IMR-90 (cell line): Measurements from ENCODE around the gene ITK. TPM values are rescaled to one million over a fixed set of nuclear protein-coding genes. Genes with fewer than 3 reads are reported as not detected.

Experiments used
- ATAC-seq: fragments of 200-7000 bp; cut with Tn5 transposase; 2 replicates; pipeline ENCODE4 v1.9.1; 2020; ENCODE audit warnings: low read depth, mild to moderate bottlenecking, moderate library complexity
- BruUV-seq: library from RNA; stranded (reverse); fragments of 400-500 nt; replicated peaks from 2 replicates; lab custom pipeline; 2021; lab: Mats Ljungman, UMichigan
- CTCF ChIA-PET: fragments of 300-600 bp; formaldehyde crosslinking; extraction: SDS; loops from one replicate; lab custom pipeline; 2021; ENCODE audit warnings: antibody characterized with exemption; lab: Yijun Ruan, JAX
- POLR2A ChIA-PET: fragments of 300-600 bp; sonication (Branson Sonifier 250); formaldehyde crosslinking; loops from one replicate; lab custom pipeline; 2022; ENCODE audit warnings: antibody characterized with exemption; ENCODE audit not compliant: unreplicated experiment; lab: Charles Lee
- DNase-seq: peaks from one replicate; pipeline ENCODE4 v3.0.0; 2013
- H2AFZ ChIP-seq: replicated peaks from 2 replicates; pipeline ENCODE3; 2013; ENCODE audit warnings: low read length, mild to moderate bottlenecking; ENCODE audit not compliant: poor library complexity
- H2AK5ac ChIP-seq: 2 replicates; pipeline ENCODE4 v1.6.1; 2013; ENCODE audit warnings: low read depth, low read length, inconsistent platforms
- H2AK9ac ChIP-seq: replicated peaks from 2 replicates; pipeline ENCODE3; 2013; ENCODE audit warnings: mild to moderate bottlenecking, low read depth, low read length, moderate library complexity; ENCODE audit not compliant: poor library complexity
- H2BK120ac ChIP-seq: 2 replicates; pipeline ENCODE4 v1.6.1; 2013; ENCODE audit warnings: low read depth, low read length, inconsistent platforms
- H2BK15ac ChIP-seq: 3 replicates; pipeline ENCODE4 v1.6.1; 2013; ENCODE audit warnings: low read depth, low read length, inconsistent platforms
- H2BK20ac ChIP-seq: 2 replicates; pipeline ENCODE4 v1.6.1; 2013; ENCODE audit warnings: low read depth, mild to moderate bottlenecking, inconsistent platforms, low read length, moderate library complexity
- H2BK5ac ChIP-seq: 2 replicates; pipeline ENCODE4 v1.6.1; 2013; ENCODE audit warnings: mild to moderate bottlenecking, low read depth, low read length, inconsistent platforms; ENCODE audit not compliant: poor library complexity, severe bottlenecking
- H3K14ac ChIP-seq: replicated peaks from 2 replicates; pipeline ENCODE4 v1.6.1; 2013; ENCODE audit warnings: low read depth, low read length, inconsistent platforms
- H3K18ac ChIP-seq: 2 replicates; pipeline ENCODE4 v1.6.1; 2013; ENCODE audit warnings: low read depth, low read length, control low read depth
- H3K23ac ChIP-seq: 2 replicates; pipeline ENCODE4 v1.6.1; 2013; ENCODE audit warnings: low read depth, low read length, inconsistent platforms
- H3K27ac ChIP-seq: 2 replicates; pipeline ENCODE4 v1.5.1; 2013; ENCODE audit warnings: mild to moderate bottlenecking, control low read depth, low read length; ENCODE audit not compliant: insufficient read depth
- H3K27me3 ChIP-seq: 2 replicates; pipeline ENCODE4 v1.6.1; 2013; ENCODE audit warnings: low read length; ENCODE audit not compliant: control insufficient read depth, insufficient read depth
- H3K36me3 ChIP-seq: 2 replicates; pipeline ENCODE4 v1.6.1; 2013; ENCODE audit warnings: low read length, mixed read lengths; ENCODE audit not compliant: control insufficient read depth, insufficient read depth
- H3K4ac ChIP-seq: 2 replicates; pipeline ENCODE4 v1.6.1; 2013; ENCODE audit warnings: low read depth, low read length, inconsistent platforms
- H3K4me1 ChIP-seq: 2 replicates; pipeline ENCODE4 v1.6.1; 2013; ENCODE audit warnings: low read length, mixed read lengths; ENCODE audit not compliant: control insufficient read depth, insufficient read depth
- H3K4me2 ChIP-seq: 2 replicates; pipeline ENCODE4 v1.6.1; 2013; ENCODE audit warnings: low read depth, mild to moderate bottlenecking, control low read depth, low read length, moderate library complexity
- H3K4me3 ChIP-seq: 2 replicates; pipeline ENCODE4 v1.5.1; 2013; ENCODE audit warnings: low read depth, mild to moderate bottlenecking, control low read depth, low read length, moderate library complexity; ENCODE audit not compliant: insufficient read depth
- H3K56ac ChIP-seq: 2 replicates; pipeline ENCODE4 v1.6.1; 2013; ENCODE audit warnings: low read length, inconsistent platforms; ENCODE audit not compliant: insufficient read depth; ENCODE audit errors: extremely low read depth
- H3K79me1 ChIP-seq, 2 experiments: 2 replicates each; pipeline ENCODE4 v1.6.1; 2013; ENCODE audit warnings: low read length in 2 of 2, inconsistent platforms in 1 of 2, low read depth in 1 of 2
- H3K9ac ChIP-seq: 2 replicates; pipeline ENCODE4 v1.6.1; 2013; ENCODE audit warnings: low read depth, low read length, control low read depth
- H3K9me1 ChIP-seq: 2 replicates; pipeline ENCODE4 v1.6.1; 2013; ENCODE audit warnings: low read length, inconsistent platforms; ENCODE audit not compliant: insufficient read depth
- H3K9me3 ChIP-seq: 2 replicates; pipeline ENCODE4 v1.6.1; 2013; ENCODE audit warnings: low read length; ENCODE audit not compliant: control insufficient read depth, insufficient read depth
- H4K20me1 ChIP-seq: 2 replicates; pipeline ENCODE4 v1.6.1; 2013; ENCODE audit warnings: low read length, inconsistent platforms; ENCODE audit not compliant: insufficient read depth
- H4K5ac ChIP-seq: 2 replicates; pipeline ENCODE4 v1.6.1; 2013; ENCODE audit warnings: mild to moderate bottlenecking, low read depth, low read length, control low read depth
- H4K8ac ChIP-seq, 2 experiments: 2 replicates each; pipeline ENCODE4 v1.6.1; 2013; ENCODE audit warnings: low read depth in 2 of 2, low read length in 2 of 2, control low read depth in 1 of 2, inconsistent platforms in 1 of 2
- H4K91ac ChIP-seq: 2 replicates; pipeline ENCODE4 v1.6.1; 2013; ENCODE audit warnings: low read depth, low read length, inconsistent platforms; ENCODE audit not compliant: insufficient read depth
- CEBPB ChIP-seq: IDR thresholded peaks from 2 replicates; pipeline ENCODE4 v1.6.1; 2012; ENCODE audit warnings: low read depth, low read length, improper control_type of control experiment
- CHD1 ChIP-seq: IDR thresholded peaks from 2 replicates; pipeline ENCODE4 v1.6.1; 2012; ENCODE audit warnings: low read depth, low read length, improper control_type of control experiment
- FOS ChIP-seq: fragments of 150-350 bp; IDR thresholded peaks from 2 replicates; pipeline ENCODE4 v1.6.1; 2016; ENCODE audit warnings: low read depth, low read length
- MAFK ChIP-seq: IDR thresholded peaks from 2 replicates; pipeline ENCODE4 v1.6.1; 2012; ENCODE audit warnings: low read depth, low read length, improper control_type of control experiment
- MAZ ChIP-seq: IDR thresholded peaks from 2 replicates; pipeline ENCODE4 v1.6.1; 2012; ENCODE audit warnings: low read depth, mild to moderate bottlenecking, low read length, improper control_type of control experiment, moderate library complexity, borderline replicate concordance
- NFE2L2 ChIP-seq: fragments of 150-350 bp; IDR thresholded peaks from 2 replicates; pipeline ENCODE4 v1.6.1; 2016; ENCODE audit warnings: low read depth, mild to moderate bottlenecking, low read length
- RAD21 ChIP-seq: IDR thresholded peaks from 2 replicates; pipeline ENCODE4 v1.6.1; 2012; ENCODE audit warnings: low read length, improper control_type of control experiment
- RCOR1 ChIP-seq: IDR thresholded peaks from 2 replicates; pipeline ENCODE4 v1.6.1; 2012; ENCODE audit warnings: mild to moderate bottlenecking, low read length, improper control_type of control experiment; ENCODE audit not compliant: insufficient replicate concordance
- WGBS, 2 experiments: methylation state at CpG; one replicate each; pipeline versions ENCODE4 v1.1.5 to v1.1.7; 2013; ENCODE audit warnings: missing lambda C conversion rate in 2 of 2; ENCODE audit not compliant: insufficient read length in 1 of 2; ENCODE audit errors: extremely low coverage in 2 of 2; 5-methylcytosine and 5-hydroxymethylcytosine counted together
- dilution Hi-C: fragments of 300-500 bp; cut with HindIII; formaldehyde crosslinking; loops from one replicate; pipeline ENCODE4 v1.14.3; 2018; ENCODE audit warnings: low sequenced_read_pairs; ENCODE audit not compliant: unreplicated experiment
- in situ Hi-C: fragments of 300-500 bp; cut with MboI; formaldehyde crosslinking; loops from 3 replicates; pipeline ENCODE4 v1.14.3; 2019; ENCODE audit warnings: low sequenced_read_pairs, inconsistent platforms, mixed read lengths
- intact Hi-C: fragments of 100-400 bp; cut with micrococcal nuclease; formaldehyde crosslinking; loops from 2 replicates; pipeline ENCODE4 v1.10.0; 2022
- polyA plus RNA-seq, 3 experiments: library from polyadenylated mRNA; depleted of rRNA; stranded (reverse); fragments of >200 nt; gene quantifications; 2 replicates each; pipeline ENCODE4 v1.2.3, GENCODE V29; 2012; ENCODE audit warnings: low replicate concordance in 1 of 3
- total RNA-seq: library from RNA; depleted of rRNA; stranded (reverse); fragments of >200 nt; gene quantifications from 2 replicates; pipeline ENCODE4 v1.2.3, GENCODE V29; 2012
- TF ChIP-seq, protein P1 (sequence below): fragments of 150-350 bp; IDR thresholded peaks from 2 replicates; pipeline ENCODE4 v1.6.1; 2017; ENCODE audit warnings: mild to moderate bottlenecking, antibody characterized with exemption, low read length, low read depth
- TF ChIP-seq, protein P2 (sequence below): fragments of 150-350 bp; IDR thresholded peaks from 2 replicates; pipeline ENCODE4 v1.6.1; 2016; ENCODE audit warnings: low read depth, mild to moderate bottlenecking, low read length, moderate library complexity, borderline replicate concordance
- TF ChIP-seq, protein P3 (sequence below): conservative IDR thresholded peaks from 2 replicates; pipeline ENCODE4 v1.5.1; 2012; ENCODE audit warnings: mild to moderate bottlenecking, low read depth, low read length, improper control_type of control experiment

Gene ITK
- total and polyA plus RNA-seq, 2 of the 4 experiments (the other 2 are of a cell fraction) = not detected

DNA sequence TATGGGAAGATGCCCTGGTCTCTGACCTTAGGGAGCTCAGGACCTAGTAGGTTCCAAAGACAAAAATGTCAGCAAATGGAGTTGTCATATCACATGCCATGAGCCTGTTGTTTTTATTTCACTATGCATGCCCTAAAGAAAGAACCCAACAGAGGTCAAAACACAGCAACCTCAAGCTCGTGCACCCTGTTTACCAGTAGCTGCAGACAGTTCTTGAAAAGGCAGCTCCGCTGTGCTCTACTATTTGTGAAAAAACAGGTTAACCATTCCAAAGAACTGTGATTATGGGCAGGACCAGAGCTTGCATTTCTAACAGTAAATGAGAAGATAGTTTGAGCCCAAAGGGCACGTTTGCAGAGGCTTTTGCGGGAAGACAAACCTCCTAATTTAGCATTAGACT lies 22.8 kb downstream of the ITK start:
- Histone ChIP-seq H3K4ac (no peak overlapping the region), H2AK5ac (no peak overlapping the region), H3K4me1 (no peaks in the 10 kb centered on the region), H2BK15ac (no peak overlapping the region), H3K9ac (no peak overlapping the region), H3K4me3 (no peak overlapping the region), H3K18ac (no peak overlapping the region), H2AK9ac (no peak overlapping the region), H3K36me3 (no peaks in the 10 kb centered on the region), H2BK20ac (no peak overlapping the region), H3K27me3 (peaks cover 2% of the 10 kb centered on the region; the same call in 1 of the 2 replicates), H3K56ac (no peak overlapping the region), H3K9me1 (no peaks in the 10 kb centered on the region), H3K4me2 (no peak overlapping the region), H3K23ac (no peak overlapping the region), H4K5ac (no peak overlapping the region), H3K27ac (no peak overlapping the region), H2AFZ (no peak overlapping the region), H3K79me1 (no peaks in the 10 kb centered on the region), H3K9me3 (no peaks in the 10 kb centered on the region), H3K14ac (no peak overlapping the region), H4K91ac (no peak overlapping the region), H2BK5ac (no peak overlapping the region), H4K20me1 (no peaks in the 10 kb centered on the region), H4K8ac (no peak overlapping the region), H2BK120ac (no peak overlapping the region)
- ChIA-PET POLR2A (no interaction called here), CTCF (no interaction called here)
- in situ Hi-C loops (no loop called here), intact Hi-C loops (no loop called here), dilution Hi-C loops (no loop called here)
- DNase-seq = no peak
- TF ChIP-seq, protein P1, sequence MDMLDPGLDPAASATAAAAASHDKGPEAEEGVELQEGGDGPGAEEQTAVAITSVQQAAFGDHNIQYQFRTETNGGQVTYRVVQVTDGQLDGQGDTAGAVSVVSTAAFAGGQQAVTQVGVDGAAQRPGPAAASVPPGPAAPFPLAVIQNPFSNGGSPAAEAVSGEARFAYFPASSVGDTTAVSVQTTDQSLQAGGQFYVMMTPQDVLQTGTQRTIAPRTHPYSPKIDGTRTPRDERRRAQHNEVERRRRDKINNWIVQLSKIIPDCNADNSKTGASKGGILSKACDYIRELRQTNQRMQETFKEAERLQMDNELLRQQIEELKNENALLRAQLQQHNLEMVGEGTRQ = no peak
- TF ChIP-seq MAZ (no peak), CEBPB (no peak), NFE2L2 (no peak), CHD1 (no peak), RCOR1 (no peak), RAD21 (no peak), MAFK (no peak), FOS (no peak)
- TF ChIP-seq, protein P2, sequence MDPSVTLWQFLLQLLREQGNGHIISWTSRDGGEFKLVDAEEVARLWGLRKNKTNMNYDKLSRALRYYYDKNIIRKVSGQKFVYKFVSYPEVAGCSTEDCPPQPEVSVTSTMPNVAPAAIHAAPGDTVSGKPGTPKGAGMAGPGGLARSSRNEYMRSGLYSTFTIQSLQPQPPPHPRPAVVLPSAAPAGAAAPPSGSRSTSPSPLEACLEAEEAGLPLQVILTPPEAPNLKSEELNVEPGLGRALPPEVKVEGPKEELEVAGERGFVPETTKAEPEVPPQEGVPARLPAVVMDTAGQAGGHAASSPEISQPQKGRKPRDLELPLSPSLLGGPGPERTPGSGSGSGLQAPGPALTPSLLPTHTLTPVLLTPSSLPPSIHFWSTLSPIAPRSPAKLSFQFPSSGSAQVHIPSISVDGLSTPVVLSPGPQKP = no peak
- TF ChIP-seq, protein P3, sequence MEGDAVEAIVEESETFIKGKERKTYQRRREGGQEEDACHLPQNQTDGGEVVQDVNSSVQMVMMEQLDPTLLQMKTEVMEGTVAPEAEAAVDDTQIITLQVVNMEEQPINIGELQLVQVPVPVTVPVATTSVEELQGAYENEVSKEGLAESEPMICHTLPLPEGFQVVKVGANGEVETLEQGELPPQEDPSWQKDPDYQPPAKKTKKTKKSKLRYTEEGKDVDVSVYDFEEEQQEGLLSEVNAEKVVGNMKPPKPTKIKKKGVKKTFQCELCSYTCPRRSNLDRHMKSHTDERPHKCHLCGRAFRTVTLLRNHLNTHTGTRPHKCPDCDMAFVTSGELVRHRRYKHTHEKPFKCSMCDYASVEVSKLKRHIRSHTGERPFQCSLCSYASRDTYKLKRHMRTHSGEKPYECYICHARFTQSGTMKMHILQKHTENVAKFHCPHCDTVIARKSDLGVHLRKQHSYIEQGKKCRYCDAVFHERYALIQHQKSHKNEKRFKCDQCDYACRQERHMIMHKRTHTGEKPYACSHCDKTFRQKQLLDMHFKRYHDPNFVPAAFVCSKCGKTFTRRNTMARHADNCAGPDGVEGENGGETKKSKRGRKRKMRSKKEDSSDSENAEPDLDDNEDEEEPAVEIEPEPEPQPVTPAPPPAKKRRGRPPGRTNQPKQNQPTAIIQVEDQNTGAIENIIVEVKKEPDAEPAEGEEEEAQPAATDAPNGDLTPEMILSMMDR = no peak
- no TSS peak for BruUV-seq
- no CpG with 5 or more reads among the region's 4 CpGs for WGBS, 2 experiments
- ATAC-seq = no peak
